Measurements from ENCODE around the gene QRICH1.
A peak's percentile ranks its signal among the peaks of the same experiment; 100 is the strongest.

QRICH1 gene

GRCh38 chr3:49076116-49076515, 17.8 kb downstream of the QRICH1 start:
- TF ChIP-seq FOXM1 (IDR thresholded peaks at IDR 0.05; ENCODE audit: borderline replicate concordance, low read depth) (no peak), TCF12 (IDR thresholded peaks at IDR 0.05; ENCODE audit: low read depth) (no peak), ZBTB7A (IDR thresholded peaks at IDR 0.05; ENCODE audit: low read depth) (no peak), RAD21 (IDR thresholded peaks at IDR 0.05; ENCODE audit: low read depth) (no peak), YY1 (IDR thresholded peaks at IDR 0.05; ENCODE audit: low read depth) (no peak), CEBPB (IDR thresholded peaks at IDR 0.05) (no peak), TEAD4 (IDR thresholded peaks at IDR 0.05) (no peak), REST (IDR thresholded peaks at IDR 0.05; ENCODE audit: low read depth) (no peak), NFIC (IDR thresholded peaks at IDR 0.05) (no peak), EP300 (IDR thresholded peaks at IDR 0.05; ENCODE audit: borderline replicate concordance) (no peak), EGR1 (IDR thresholded peaks at IDR 0.05) (no peak), CREB1 (IDR thresholded peaks at IDR 0.05; ENCODE audit: low read depth) (no peak), TAF1 (IDR thresholded peaks at IDR 0.05; ENCODE audit: low read depth) (no peak)
- TF ChIP-seq, protein P1, sequence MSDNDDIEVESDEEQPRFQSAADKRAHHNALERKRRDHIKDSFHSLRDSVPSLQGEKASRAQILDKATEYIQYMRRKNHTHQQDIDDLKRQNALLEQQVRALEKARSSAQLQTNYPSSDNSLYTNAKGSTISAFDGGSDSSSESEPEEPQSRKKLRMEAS (IDR thresholded peaks at IDR 0.05) = no peak
- TF ChIP-seq, protein P2, sequence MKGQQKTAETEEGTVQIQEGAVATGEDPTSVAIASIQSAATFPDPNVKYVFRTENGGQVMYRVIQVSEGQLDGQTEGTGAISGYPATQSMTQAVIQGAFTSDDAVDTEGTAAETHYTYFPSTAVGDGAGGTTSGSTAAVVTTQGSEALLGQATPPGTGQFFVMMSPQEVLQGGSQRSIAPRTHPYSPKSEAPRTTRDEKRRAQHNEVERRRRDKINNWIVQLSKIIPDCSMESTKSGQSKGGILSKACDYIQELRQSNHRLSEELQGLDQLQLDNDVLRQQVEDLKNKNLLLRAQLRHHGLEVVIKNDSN (IDR thresholded peaks at IDR 0.05) = no peak

- TF ChIP-seq, protein P2 (IDR thresholded peaks at IDR 0.05) = no peak
- no peak for TF ChIP-seq EGR1 (IDR thresholded peaks at IDR 0.05)
- TF ChIP-seq TEAD4 (IDR thresholded peaks at IDR 0.05) = peak; percentile 84
- TF ChIP-seq REST (IDR thresholded peaks at IDR 0.05; ENCODE audit: low read depth) = no peak
- TF ChIP-seq, protein P1 (IDR thresholded peaks at IDR 0.05) = 0 out of 2 replicates have a peak, but pooled peaks have one; percentile 13
- no peak for TF ChIP-seq NFIC (IDR thresholded peaks at IDR 0.05)
- peak; percentile 94 for TF ChIP-seq CEBPB (IDR thresholded peaks at IDR 0.05)
- TF ChIP-seq TAF1 (IDR thresholded peaks at IDR 0.05; ENCODE audit: low read depth) = no peak
- no peak for TF ChIP-seq CREB1 (IDR thresholded peaks at IDR 0.05; ENCODE audit: low read depth)
- TF ChIP-seq EP300 (IDR thresholded peaks at IDR 0.05; ENCODE audit: borderline replicate concordance) = no peak
- TF ChIP-seq RAD21 (IDR thresholded peaks at IDR 0.05; ENCODE audit: low read depth) = no peak
- TF ChIP-seq YY1 (IDR thresholded peaks at IDR 0.05; ENCODE audit: low read depth) = no peak
- no peak for TF ChIP-seq ZBTB7A (IDR thresholded peaks at IDR 0.05; ENCODE audit: low read depth)
These were observed 35.9 kb downstream of the QRICH1 start for GRCh38 chr3:49058011-49058410.

- TF ChIP-seq TAF1 (IDR thresholded peaks at IDR 0.05; ENCODE audit: low read depth) (no peak), TCF12 (IDR thresholded peaks at IDR 0.05; ENCODE audit: low read depth) (no peak), NFIC (IDR thresholded peaks at IDR 0.05) (no peak), ZBTB7A (IDR thresholded peaks at IDR 0.05; ENCODE audit: low read depth) (no peak), TEAD4 (IDR thresholded peaks at IDR 0.05) (no peak), CREB1 (IDR thresholded peaks at IDR 0.05; ENCODE audit: low read depth) (no peak)
- TF ChIP-seq, protein P1 (IDR thresholded peaks at IDR 0.05) = no peak
- TF ChIP-seq, protein P2 (IDR thresholded peaks at IDR 0.05) = no peak
These were observed 36.6 kb downstream of the QRICH1 start for GRCh38 chr3:49057268-49057667.

DNA sequence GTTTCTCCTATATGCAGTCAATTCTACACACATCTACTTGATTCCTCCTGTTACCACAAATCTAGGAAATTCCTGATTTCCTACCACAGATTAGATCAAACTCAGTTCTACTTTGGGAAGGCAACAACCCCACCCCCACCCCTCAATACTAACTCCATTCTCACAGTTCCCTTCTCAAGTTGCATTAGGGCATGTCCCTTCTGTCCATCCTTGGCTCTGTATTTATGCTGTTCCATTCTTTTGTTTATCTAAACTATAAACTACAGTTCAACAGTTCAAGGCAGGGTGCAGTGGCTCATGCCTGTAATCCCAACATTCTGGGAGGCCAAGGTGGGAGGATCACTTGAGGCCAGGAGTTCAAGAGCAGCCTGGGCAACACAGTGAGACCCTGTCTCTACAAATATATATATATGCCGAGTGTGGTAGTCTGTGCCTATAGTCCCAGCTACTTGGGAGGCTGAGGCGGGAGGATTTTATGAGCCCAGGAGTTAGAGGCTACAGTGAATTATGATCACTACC, 39.5 kb downstream of the QRICH1 start:
- TF ChIP-seq, protein P2 (IDR thresholded peaks at IDR 0.05) = no peak
- TF ChIP-seq TEAD4 (IDR thresholded peaks at IDR 0.05) (no peak), EP300 (IDR thresholded peaks at IDR 0.05; ENCODE audit: borderline replicate concordance) (no peak), RAD21 (IDR thresholded peaks at IDR 0.05; ENCODE audit: low read depth) (no peak), TAF1 (IDR thresholded peaks at IDR 0.05; ENCODE audit: low read depth) (no peak), FOXM1 (IDR thresholded peaks at IDR 0.05; ENCODE audit: borderline replicate concordance, low read depth) (no peak), YY1 (IDR thresholded peaks at IDR 0.05; ENCODE audit: low read depth) (no peak), EGR1 (IDR thresholded peaks at IDR 0.05) (no peak), NFIC (IDR thresholded peaks at IDR 0.05) (no peak), ZBTB7A (IDR thresholded peaks at IDR 0.05; ENCODE audit: low read depth) (no peak), CREB1 (IDR thresholded peaks at IDR 0.05; ENCODE audit: low read depth) (no peak), CEBPB (IDR thresholded peaks at IDR 0.05) (no peak)
- TF ChIP-seq, protein P1 (IDR thresholded peaks at IDR 0.05) = no peak

All from Ishikawa (cell line).